ENCODE measurements around the gene TTC7B. TPM values are rescaled to one million over a fixed set of nuclear protein-coding genes. Genes with fewer than 3 reads are reported as not detected.

Gene TTC7B
- total RNA-seq, 4 donors from 2014 or later, result 19.1 to 87.6 (median 22.1) TPM

GRCh38 chr14:90609376-90609775 is 206.9 kb downstream of the TTC7B start:
- no peak for TF ChIP-seq POLR2A (IDR thresholded peaks at IDR 0.05)
- TF ChIP-seq, protein P1, sequence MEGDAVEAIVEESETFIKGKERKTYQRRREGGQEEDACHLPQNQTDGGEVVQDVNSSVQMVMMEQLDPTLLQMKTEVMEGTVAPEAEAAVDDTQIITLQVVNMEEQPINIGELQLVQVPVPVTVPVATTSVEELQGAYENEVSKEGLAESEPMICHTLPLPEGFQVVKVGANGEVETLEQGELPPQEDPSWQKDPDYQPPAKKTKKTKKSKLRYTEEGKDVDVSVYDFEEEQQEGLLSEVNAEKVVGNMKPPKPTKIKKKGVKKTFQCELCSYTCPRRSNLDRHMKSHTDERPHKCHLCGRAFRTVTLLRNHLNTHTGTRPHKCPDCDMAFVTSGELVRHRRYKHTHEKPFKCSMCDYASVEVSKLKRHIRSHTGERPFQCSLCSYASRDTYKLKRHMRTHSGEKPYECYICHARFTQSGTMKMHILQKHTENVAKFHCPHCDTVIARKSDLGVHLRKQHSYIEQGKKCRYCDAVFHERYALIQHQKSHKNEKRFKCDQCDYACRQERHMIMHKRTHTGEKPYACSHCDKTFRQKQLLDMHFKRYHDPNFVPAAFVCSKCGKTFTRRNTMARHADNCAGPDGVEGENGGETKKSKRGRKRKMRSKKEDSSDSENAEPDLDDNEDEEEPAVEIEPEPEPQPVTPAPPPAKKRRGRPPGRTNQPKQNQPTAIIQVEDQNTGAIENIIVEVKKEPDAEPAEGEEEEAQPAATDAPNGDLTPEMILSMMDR (IDR thresholded peaks at IDR 0.05), result no peak
- Histone ChIP-seq H3K27ac (no peak overlapping the region), H3K4me1 (no peaks in the 10 kb centered on the region), H3K4me3 (replicated peaks in 1 of 3) (no peak overlapping the region), H3K27me3 (no peaks in the 10 kb centered on the region), H3K36me3 (no peaks in the 10 kb centered on the region), H3K9me3 (no peaks in the 10 kb centered on the region)
- WGBS, 2 donors, result 56 to 78% methylated on average over 2 of the region's 2 CpGs
- DNase-seq, result no peak
- intact Hi-C loops (cut with DNase I), result no loop called here

DNA sequence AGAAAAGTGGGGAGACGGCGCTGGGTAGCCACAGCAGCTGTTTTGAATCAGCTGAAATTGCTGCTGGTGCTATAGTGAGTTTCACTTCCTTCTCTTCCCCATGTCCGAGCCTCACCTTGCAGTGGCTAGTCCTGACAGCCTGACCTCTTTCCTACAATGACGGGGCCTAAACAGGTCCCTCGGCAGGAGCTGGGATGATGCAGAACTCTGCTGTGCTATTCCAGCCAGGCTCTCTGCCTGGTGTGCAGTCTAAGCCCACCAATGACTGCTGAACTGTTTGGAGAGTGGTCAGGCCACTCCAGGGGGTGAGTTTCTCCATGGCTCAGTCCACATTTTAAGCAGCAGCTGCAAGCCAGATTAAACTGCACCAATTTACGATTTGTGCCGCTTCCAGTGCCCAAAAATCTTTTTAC is 207.3 kb downstream of the TTC7B start:
- no peak for TF ChIP-seq POLR2A (IDR thresholded peaks at IDR 0.05)
- TF ChIP-seq, protein P1 (IDR thresholded peaks at IDR 0.05), result no peak
- no peak overlapping the region for H3K4me3 ChIP-seq (replicated peaks in 1 of 3)
- intact Hi-C loops (cut with DNase I), result no loop called here
- H3K36me3 ChIP-seq, result no peaks in the 10 kb centered on the region
- no peak overlapping the region for H3K27ac ChIP-seq
- no peaks in the 10 kb centered on the region for H3K4me1 ChIP-seq
- no peaks in the 10 kb centered on the region for H3K27me3 ChIP-seq
- 74 to 81% methylated on average over 7 of the region's 7 CpGs for WGBS, 2 donors
- no peak for DNase-seq
- no peaks in the 10 kb centered on the region for H3K9me3 ChIP-seq

GRCh38 chr14:90608281-90608680 is 207.9 kb downstream of the TTC7B start:
- Histone ChIP-seq H3K4me1 (no peaks in the 10 kb centered on the region), H3K27me3 (no peaks in the 10 kb centered on the region), H3K36me3 (no peaks in the 10 kb centered on the region), H3K4me3 (replicated peaks in 1 of 3) (no peak overlapping the region), H3K27ac (no peak overlapping the region), H3K9me3 (no peaks in the 10 kb centered on the region)
- intact Hi-C loops (cut with DNase I), result no loop called here
- WGBS, 2 donors, result 88 to 90% methylated on average over 10 to 11 of the region's 11 CpGs
- no peak for TF ChIP-seq POLR2A (IDR thresholded peaks at IDR 0.05)
- TF ChIP-seq, protein P1 (IDR thresholded peaks at IDR 0.05), result no peak
- DNase-seq, result no peak

- Histone ChIP-seq H3K4me1 (no peaks in the 10 kb centered on the region), H3K36me3 (no peaks in the 10 kb centered on the region), H3K27ac (no peak overlapping the region), H3K4me3 (replicated peaks in 1 of 3) (no peak overlapping the region), H3K27me3 (no peaks in the 10 kb centered on the region), H3K9me3 (no peaks in the 10 kb centered on the region)
- DNase-seq, result no peak
- intact Hi-C loops (cut with DNase I), result no loop called here
- WGBS, 2 donors, result 94% methylated on average over 10 of the region's 10 CpGs
- TF ChIP-seq, protein P1 (IDR thresholded peaks at IDR 0.05), result no peak
- no peak for TF ChIP-seq POLR2A (IDR thresholded peaks at IDR 0.05)
These were observed 209.1 kb downstream of the TTC7B start for GRCh38 chr14:90607141-90607540.

DNA sequence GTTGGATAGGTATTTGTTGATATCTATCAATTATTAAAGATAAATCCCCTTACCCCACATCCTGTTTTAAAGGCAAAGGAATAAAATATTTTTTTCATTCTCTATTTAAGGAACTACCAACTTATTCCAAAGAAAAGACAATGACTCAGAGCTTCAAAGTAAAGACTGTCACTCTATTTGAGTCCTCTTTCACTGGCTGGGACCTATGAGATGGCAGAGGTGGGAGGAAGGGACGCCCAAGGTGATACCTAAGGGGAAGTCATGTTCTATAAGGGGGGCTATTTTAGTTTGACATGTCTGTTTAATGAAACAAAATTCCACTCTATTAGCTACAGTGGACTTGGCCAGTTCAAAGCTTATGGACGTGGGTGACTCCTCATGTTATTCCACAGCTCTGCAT is 209.8 kb downstream of the TTC7B start:
- DNase-seq, result no peak
- H3K27me3 ChIP-seq, result no peaks in the 10 kb centered on the region
- no peaks in the 10 kb centered on the region for H3K36me3 ChIP-seq
- 97% methylated on average over 2 of the region's 2 CpGs for WGBS, 2 donors
- H3K9me3 ChIP-seq, result no peaks in the 10 kb centered on the region
- intact Hi-C loops (cut with DNase I), result no loop called here
- TF ChIP-seq, protein P1 (IDR thresholded peaks at IDR 0.05), result no peak
- no peak for TF ChIP-seq POLR2A (IDR thresholded peaks at IDR 0.05)
- H3K27ac ChIP-seq, result no peak overlapping the region
- H3K4me3 ChIP-seq (replicated peaks in 1 of 3), result no peak overlapping the region
- H3K4me1 ChIP-seq, result no peaks in the 10 kb centered on the region
